NCI-H2171 treated with DMSO at 0.1 percent for 48 hours (cell line): ENCODE results near the gene SPTBN4.
A peak's percentile ranks its signal among the peaks of the same experiment; 100 is the strongest.

Source experiments
- DNase-seq: peaks from one replicate; lab custom pipeline; 2025; lab: John Stamatoyannopoulos, UW

SPTBN4 gene

GRCh38 chr19:40565910-40566495 is 99.2 kb downstream of the SPTBN4 start:
- no peak for DNase-seq

DNA sequence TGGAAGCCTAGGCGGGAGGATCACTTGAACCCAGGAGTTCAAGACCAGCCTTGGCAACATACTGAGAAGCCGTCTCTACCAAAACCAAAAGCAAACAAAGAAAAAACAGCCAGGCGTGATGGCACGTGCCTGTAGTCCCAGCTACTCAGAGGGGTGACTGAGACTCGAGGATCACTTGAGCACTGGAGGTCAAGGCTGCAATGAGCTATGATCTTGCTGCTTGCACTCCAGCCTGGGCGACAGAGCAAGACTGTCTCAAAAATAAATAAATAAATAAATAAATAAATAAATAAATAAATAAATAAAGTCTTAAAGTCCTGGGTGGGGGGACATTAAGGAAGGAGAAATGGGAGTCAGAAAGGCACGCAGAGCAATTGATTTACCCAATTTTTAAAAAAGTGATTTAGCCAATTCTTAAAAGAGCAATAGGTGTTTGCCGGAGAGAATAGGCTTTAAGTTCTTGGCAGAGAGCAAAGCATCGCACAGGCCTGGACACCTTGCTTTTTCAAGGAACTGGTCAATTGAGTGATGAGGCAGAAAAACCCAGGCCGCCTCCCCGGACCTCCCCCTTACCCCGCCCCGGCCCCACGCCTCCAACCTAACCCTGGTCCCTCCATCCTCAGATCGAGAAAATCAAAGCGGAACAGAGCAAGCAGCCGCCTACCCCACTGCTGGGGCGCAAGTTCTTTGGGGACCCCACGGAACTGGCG is 100.4 kb downstream of the SPTBN4 start:
- peak; percentile 19 for DNase-seq

DNA sequence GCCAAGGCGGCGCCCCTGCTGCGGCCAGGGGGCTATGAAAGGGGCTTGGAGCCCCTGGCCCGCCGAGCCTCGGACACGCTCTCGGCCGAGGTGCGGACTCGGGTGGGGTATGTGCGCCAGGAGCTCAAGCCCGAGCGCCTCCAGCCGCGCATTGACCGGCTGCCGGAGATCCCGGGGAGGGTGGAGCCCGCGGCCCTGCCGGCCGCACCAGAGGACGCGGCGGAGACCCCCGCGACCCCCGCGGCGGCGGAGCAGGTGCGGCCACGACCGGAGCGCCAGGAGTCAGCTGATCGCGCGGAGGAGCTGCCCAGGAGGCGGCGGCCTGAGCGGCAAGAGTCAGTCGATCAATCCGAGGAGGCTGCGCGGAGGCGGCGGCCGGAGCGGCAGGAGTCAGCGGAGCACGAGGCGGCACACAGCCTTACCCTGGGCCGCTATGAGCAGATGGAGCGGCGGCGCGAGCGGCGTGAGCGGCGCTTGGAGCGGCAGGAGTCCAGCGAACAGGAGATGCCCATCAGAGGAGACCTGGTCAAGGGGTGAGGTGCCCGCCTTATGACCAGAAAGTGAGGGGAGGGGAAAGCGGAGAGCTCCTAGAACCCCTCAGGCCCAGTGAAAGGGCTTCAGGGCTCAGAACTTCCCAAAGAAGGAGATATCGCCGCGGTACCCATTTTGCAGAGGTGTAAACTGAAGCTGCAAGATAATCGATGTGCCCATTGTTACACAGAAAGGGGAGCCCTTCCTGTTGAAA is 101.1 kb downstream of the SPTBN4 start:
- no peak for DNase-seq

GRCh38 chr19:40570313-40571004 is 103.7 kb downstream of the SPTBN4 start:
- peak; percentile 98 for DNase-seq

GRCh38 chr19:40571005-40571318 is 104.2 kb downstream of the SPTBN4 start:
- no peak for DNase-seq

GRCh38 chr19:40571831-40572495 is 105.2 kb downstream of the SPTBN4 start:
- DNase-seq: no peak

DNA sequence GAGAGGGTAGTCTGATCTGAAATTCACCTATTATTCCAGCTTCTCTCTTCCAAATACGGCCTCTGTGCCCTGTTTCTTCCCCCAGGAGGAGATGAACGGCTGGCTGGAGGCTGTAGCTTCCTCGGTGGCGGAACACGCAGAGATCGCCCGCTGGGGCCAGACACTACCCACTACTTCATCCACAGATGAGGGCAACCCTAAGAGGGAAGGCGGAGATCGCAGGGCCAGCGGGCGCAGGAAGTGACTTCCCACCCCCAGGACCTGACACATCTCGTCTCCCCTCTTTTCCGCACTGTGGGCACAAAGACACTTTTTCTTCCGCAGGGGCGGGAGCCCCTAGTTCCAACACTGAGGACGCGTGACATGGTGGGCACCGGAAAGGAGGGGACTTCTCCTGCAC is 108.5 kb downstream of the SPTBN4 start:
- no peak for DNase-seq

GRCh38 chr19:40576151-40576584 is 109.4 kb downstream of the SPTBN4 start:
- peak; percentile 18 for DNase-seq

GRCh38 chr19:40576585-40577451 is 110.0 kb downstream of the SPTBN4 start, which contains the start of gene SHKBP1:
SHKBP1 (plus strand) TSS chr19:40576873; CDS start chr19:40576900, 27 bp downstream.
- DNase-seq: peak; percentile 91

DNA sequence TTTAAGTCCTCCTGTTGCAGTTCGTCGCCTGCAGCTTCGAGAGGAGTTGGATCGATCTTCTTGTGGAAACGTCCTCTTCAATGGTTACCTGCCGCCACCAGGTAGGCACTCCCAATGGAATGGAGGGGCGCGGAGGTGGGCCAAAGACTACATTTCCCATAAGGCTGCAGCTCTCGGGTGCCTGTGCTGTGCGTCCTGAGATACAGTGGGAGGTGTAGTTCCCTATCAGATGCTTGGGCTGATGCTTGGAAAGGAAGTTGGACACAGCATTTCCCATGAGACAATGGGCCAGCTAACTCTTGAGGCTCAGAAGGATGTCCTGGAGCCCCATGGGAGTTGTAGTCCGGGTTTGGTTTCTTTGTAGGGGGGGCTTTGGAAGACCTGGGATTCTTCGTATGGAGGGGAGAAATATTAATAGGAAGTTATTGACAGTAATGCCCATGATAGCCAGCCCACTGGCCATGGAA is 111.7 kb downstream of the SPTBN4 start:
- DNase-seq: peak; percentile 24

DNA sequence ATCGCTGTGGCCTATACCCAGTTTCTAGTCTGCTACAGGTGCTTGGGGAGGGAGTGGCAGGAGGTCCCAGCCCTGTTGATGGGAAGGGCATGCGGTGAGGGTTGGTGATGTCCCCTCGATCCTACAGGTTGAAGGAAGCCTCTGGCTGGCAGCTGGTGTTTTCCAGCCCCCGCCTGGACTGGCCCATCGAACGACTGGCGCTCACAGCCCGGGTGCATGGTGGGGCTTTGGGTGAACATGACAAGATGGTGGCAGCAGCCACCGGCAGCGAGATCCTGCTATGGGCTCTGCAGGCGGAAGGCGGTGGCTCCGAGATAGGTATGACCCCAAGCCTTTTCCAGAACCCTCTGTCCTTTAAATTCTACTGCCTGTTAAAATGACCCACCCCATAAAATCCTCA is 113.8 kb downstream of the SPTBN4 start:
- no peak for DNase-seq

- DNase-seq: no peak
Observed at GRCh38 chr19:40581531-40581930, 114.7 kb downstream of the SPTBN4 start.

- DNase-seq: no peak
Observed at GRCh38 chr19:40582467-40582866, 115.7 kb downstream of the SPTBN4 start.

DNA sequence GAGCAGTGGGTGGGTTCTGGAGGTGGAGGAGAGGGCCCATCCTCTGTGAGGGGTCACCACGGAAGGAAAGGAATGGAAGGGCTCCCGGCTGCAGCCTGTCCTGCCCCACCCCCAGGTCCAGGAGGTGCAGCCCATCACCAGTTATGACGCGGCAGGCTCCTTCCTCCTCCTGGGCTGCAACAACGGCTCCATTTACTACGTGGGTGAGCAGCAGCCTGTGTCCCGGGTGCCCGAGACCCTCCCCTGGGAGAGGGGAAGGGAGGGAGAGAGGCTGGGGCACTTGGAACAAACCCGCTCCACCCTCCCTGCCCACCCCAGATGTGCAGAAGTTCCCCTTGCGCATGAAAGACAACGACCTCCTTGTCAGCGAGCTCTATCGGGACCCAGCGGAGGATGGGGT is 116.5 kb downstream of the SPTBN4 start:
- DNase-seq: no peak

GRCh38 chr19:40584007-40584406 is 117.2 kb downstream of the SPTBN4 start:
- DNase-seq: no peak

- no peak for DNase-seq
Observed at GRCh38 chr19:40585241-40585981, 118.6 kb downstream of the SPTBN4 start.

GRCh38 chr19:40585982-40586422 is 119.2 kb downstream of the SPTBN4 start:
- no peak for DNase-seq

DNA sequence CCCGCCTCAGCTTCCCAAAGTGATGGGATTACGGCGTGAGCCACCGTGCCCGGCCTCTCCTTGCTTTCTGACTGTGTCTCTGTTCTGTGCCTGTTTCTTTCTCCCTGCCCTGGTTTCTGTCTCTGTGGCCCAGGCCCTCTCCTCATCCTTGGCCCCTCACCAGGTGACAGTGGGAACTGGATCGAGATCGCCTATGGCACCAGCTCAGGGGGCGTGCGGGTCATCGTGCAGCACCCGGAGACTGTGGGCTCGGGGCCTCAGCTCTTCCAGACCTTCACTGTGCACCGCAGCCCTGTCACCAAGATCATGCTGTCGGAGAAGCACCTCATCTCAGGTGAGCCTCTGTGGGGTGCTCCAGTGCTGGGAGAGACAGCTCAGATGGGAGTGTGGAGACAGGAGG is 119.8 kb downstream of the SPTBN4 start:
- DNase-seq: no peak

- DNase-seq: no peak
Observed at GRCh38 chr19:40588110-40588854, 121.5 kb downstream of the SPTBN4 start.
